LHCN-M2 (cell line): ENCODE data around the gene MAN2A2. TPM values are rescaled to one million over a fixed set of nuclear protein-coding genes. Genes with fewer than 3 reads are reported as not detected.

Source experiments
- DNase-seq: peaks from one replicate; pipeline ENCODE4 v3.0.0-alpha.2; 2012; ENCODE audit warnings: low read depth
- total RNA-seq: library from RNA; depleted of rRNA; stranded (reverse); fragments of >200 nt; gene quantifications from 2 replicates; pipeline ENCODE4 v1.2.3, GENCODE V29; 2014

The MAN2A2 gene
- total RNA-seq, 1 experiment from 2014 or later, result 6.6 TPM

DNA sequence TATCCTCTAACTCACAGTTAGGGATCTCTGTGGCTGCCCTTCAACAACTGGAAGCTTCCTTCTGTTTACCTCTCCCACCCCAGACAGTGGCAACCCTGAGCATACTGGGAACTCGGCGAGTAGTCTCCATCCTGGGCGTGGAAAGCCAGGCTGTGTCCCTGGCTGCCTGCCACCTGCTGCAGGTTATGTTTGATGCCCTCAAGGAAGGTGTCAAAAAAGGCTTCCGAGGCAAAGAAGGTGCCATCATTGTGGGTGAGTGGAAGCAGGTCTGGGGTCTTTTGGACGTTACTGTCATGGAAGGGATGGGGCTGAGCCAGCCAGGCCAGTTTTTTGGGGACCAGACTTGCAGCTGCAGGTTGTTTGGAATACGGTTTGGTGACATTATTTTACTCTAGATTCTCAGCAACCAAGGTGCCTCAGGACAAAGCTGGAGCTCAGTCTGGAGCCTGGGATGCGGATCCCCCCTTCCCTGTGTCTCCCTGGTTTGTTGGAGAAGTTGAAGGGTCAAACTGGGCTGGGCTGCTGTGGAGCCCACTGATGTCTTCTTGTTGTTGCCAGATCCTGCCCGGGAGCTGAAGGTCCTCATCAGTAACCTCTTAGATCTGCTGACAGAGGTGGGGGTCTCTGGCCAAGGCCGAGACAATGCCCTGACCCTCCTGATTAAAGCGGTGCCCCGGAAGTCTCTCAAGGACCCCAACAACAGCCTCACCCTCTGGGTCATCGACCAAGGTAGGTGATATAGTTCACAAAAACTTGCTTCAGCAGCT lies 39.4 kb downstream of the MAN2A2 start:
- no peak for DNase-seq

- no peak for DNase-seq
Measured at GRCh38 chr15:90945091-90945490, 42.0 kb downstream of the MAN2A2 start.

GRCh38 chr15:90946538-90946937 lies 43.4 kb downstream of the MAN2A2 start:
- no peak for DNase-seq

DNA sequence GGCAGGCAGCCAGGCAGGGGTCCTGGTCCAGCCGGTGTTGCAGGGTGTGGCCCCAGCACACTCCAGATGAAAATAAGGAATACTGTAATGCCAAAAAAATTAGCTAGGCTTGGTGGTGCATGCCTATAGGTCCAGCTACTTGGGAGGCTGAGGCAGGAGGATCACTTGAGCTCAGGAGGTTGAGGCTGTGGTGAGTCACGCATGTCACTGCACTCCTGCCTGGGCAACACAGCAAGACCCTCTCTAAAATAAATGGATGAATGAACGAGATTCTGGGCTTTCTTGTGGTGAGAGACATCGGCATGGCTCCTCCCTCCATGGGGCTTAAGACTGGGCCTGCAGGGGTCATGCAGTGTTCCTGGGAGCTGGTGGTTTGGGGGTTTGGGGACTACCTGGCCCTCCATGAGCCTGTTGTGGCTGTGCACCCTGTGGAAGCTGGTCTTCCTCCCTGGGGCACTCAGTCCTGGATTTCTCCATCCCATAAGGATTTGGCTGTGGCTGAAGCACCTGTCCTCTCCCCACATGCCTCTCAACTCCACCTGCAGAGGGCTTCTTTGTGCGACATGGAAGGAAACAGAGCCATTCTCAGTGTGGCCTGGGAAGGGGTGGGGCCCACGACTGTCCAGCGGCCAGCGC lies 44.0 kb downstream of the MAN2A2 start:
- no peak for DNase-seq

DNA sequence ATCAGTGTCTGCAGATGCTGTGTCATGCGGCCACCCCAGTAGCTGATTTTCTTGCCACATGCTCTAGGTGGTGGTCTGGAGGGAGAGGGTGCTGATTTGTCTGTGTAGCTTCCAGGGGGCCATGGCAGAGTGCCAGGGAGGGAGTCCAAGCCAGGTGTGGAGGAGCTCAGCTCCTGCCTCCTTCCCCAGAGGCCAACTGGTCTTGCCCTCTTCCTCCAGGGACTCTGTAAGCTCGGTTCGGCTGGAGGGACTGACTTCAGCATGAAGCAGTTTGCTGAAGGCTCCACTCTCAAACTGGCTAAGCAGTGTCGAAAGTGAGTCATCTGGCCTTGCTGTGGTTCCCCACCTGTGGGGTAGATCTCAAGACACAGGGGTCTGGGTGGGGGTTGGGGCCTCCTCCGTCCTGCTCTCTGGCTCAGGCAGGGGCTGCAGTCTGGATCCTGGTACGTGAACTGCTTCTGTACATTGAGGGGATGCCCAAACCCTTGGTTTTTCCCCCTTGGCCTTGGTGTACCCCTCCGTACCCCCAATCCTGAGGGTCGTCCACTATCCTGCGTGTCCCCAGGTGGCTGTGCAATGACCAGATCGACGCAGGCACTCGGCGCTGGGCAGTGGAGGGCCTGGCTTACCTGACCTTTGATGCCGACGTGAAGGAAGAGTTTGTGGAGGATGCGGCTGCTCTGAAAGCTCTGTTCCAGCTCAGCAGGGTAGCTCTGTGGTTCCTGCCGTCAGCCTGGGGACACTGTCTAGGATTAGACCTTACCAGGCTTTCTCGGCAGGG lies 44.7 kb downstream of the MAN2A2 start:
- no peak for DNase-seq

DNA sequence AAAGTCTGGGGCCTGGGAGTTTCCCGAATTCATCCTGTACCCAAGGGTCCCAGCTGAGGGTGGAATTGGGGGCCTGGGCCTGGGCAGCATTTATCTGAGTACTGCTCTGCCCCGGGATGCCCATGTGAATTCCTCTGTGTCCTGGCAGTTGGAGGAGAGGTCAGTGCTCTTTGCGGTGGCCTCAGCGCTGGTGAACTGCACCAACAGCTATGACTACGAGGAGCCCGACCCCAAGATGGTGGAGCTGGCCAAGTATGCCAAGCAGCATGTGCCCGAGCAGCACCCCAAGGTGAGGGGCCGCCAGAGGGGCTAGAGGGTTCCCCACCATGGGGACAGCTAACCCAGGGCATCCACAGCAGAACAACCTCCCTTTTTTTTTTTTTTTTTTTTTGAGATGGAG lies 45.4 kb downstream of the MAN2A2 start:
- DNase-seq, result no peak

GRCh38 chr15:90949979-90950675 lies 47.0 kb downstream of the MAN2A2 start:
- no peak for DNase-seq

DNA sequence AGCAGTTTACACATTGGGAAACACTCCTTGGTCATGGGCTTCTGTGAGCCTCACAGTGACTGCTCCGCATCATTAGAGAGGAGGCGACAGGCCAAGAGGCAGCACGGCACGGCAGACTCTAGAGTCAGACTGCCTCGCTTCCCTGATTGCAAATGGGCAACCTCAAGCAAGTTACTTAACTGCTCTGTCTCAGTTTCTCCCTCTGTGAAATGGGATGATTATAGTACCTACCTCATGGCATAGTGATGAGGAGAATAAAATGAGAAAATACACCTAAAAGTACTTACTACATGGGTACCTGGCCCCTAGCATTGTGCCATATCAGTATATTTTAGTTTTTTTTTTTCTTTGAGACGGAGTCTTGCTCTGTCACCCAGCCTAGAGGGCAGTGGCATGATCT lies 47.6 kb downstream of the MAN2A2 start:
- DNase-seq, result no peak

DNA sequence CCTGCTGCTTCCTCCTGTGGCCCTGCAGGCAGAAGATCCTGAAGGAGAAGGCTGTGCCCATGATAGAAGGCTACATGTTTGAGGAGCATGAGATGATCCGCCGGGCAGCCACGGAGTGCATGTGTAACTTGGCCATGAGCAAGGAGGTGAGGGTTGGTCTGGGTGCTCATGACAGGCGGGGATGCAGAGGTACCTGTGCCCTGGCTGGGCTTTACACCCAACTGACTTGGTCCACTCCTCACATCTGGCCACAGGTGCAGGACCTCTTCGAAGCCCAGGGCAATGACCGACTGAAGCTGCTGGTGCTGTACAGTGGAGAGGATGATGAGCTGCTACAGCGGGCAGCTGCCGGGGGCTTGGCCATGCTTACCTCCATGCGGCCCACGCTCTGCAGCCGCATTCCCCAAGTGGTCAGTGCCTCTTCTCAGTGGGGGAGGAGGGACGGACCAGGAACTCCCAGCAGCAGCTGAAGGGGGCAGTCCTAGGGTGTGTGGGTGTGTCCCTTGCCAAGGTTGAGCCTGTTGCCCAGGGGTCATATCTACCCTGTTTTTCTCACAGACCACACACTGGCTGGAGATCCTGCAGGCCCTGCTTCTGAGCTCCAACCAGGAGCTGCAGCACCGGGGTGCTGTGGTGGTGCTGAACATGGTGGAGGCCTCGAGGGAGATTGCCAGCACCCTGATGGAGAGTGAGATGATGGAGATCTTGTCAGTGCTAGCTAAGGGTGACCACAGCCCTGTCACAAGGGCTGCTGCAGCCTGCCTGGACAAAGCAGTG lies 50.0 kb downstream of the MAN2A2 start:
- DNase-seq, result no peak

DNA sequence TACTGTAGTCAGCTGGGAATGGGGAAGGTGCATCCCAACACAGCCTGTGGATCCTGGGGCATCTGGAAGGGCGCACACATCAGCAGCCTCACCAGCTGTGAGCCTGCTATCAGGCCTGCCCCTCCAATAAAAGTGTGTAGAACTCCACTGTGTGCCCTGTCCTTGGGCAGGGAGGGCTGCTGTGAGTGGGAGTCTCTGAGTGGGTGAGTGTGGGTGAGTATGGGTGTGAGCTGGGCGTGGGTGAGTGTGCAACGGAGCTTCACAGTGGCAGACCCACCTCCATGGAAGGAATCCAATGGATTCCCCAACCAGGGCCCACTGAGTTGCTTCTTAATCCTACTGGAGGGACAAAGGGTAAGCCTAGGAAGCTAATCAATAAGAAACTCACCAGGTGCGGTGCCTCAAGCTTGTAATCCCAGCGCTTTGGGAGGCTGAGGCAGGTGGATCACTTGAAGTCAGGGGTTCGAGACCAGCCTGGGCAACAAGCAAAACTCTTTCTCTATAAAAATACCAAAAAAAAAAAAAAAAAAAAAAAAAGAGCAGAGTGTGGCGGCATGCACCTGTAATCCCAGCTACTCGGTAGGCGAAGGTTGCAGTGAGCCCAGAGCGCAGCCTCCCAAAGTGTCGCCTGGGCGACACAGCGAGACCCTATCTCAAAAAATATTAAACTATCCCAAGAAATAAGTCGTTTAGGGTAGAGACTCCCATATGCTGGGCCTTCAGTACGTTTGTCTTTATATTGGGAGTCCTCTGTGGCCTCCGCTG lies 51.0 kb downstream of the MAN2A2 start:
- DNase-seq, result no peak

DNA sequence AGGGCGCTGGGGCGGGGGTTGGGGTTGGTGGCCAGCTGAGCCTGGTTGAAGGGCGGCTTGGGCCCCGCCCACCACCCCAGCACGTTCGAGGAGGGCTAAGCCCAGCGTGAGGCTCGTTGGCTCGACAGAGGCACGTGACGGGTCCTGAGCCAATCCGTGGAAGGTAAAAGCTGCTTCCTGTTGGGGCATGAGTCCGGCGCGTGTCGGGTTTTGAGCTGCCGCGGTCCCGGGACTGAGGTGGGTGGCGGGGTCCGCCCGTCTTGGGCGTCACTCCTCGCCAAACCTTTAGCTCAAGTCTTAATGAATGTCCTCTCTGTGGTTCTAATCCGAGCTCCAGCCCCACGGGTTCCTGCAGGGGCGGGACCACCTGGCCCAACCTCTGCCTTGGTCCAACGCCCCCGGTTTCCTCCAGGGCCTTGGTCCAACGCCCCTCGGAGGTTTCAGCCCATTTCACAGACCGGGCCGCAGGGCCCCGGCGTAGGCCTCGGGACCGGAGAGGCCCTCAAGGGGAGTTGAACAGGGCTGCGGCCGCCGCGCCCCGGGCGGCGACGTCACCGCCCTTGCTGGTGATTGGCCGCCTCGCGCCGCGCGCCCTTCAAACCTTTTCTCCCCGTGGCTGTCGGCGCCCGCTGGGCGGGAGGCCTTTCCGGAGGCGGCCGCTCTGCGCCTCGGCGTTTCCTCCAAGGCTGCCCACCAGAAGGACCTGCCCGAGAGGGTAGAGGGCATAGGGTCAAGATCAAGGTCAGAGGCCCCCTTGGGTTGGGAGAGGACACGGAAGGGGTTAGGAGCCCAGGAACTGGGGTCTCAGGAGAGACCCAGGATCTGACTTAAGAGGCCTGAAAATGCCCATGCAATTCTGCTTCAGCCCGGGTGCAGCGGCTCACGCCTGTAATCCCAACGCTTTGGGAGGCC lies 51.9 kb downstream of the MAN2A2 start, which contains the start of gene RCCD1:
Gene RCCD1, plus strand, starts transcription at position 173 of the 912 bp plus-strand sequence. CDS start 1,851 bp downstream, outside the sequence.
- peak; percentile 93 for DNase-seq

- DNase-seq, result peak; percentile 35
Measured at GRCh38 chr15:90955624-90956273, 52.6 kb downstream of the MAN2A2 start.

GRCh38 chr15:90956274-90957030 lies 53.4 kb downstream of the MAN2A2 start:
- peak; percentile 63 for DNase-seq

DNA sequence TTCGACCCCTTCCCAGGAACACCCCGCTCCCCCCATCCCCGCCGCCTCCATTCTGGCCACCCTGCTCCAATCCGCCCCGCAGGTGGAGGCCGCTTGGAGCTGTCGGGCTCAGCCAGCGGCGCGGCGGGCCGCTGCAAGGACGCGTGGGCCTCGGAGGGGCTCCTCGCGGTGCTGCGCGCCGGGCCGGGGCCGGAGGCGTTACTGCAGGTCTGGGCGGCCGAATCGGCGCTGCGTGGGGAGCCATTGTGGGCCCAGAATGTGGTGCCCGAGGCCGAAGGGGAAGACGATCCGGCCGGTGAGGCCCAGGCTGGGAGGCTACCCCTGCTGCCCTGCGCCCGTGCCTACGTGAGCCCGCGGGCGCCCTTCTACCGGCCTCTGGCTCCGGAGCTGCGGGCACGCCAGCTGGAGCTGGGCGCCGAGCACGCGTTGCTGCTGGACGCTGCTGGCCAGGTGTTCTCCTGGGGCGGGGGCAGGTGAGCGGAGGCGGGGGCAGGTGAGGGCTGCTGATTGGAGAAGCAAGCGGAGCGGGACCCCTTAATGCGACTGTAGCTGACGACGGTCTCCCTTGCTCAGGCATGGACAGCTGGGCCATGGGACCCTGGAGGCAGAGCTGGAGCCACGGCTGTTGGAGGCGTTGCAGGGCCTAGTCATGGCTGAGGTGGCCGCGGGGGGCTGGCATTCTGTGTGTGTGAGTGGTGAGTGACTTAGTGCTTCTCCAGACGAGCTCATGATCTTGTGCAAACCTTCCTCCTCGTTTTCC lies 54.1 kb downstream of the MAN2A2 start:
- DNase-seq, result no peak

GRCh38 chr15:90957791-90958190 lies 54.7 kb downstream of the MAN2A2 start:
- DNase-seq, result no peak

GRCh38 chr15:90959028-90959595 lies 56.0 kb downstream of the MAN2A2 start:
- no peak for DNase-seq

- DNase-seq, result peak; percentile 30
Measured at GRCh38 chr15:90959894-90960293, 56.8 kb downstream of the MAN2A2 start.
